Ovary (tissue), 10 donors: ENCODE data around the gene RSBN1L. TPM values are rescaled to one million over a fixed set of nuclear protein-coding genes. Genes with fewer than 3 reads are reported as not detected.
"Not testable (repeated sequence)": the region's sequence is repeated elsewhere in the genome, so short reads cannot be mapped to it uniquely, and the experiment has no call there.

Experiments
- DNase-seq, 5 donors: peaks; one replicate each; pipeline ENCODE4 v3.0.0-alpha.2; 2019 to 2020
- H3K27ac ChIP-seq, 2 donors: fragments of 200-600 bp; one replicate each; pipeline versions ENCODE4 v1.5.1 to v1.8.0; 2019 to 2022
- H3K27me3 ChIP-seq: fragments of 200-600 bp; one replicate; pipeline ENCODE4 v1.8.0; 2022
- H3K36me3 ChIP-seq: fragments of 200-600 bp; sonication (generic); one replicate; pipeline ENCODE4 v1.5.1; 2019
- H3K4me1 ChIP-seq: one replicate; pipeline ENCODE4 v1.8.1; 2013; ENCODE audit warnings: mild to moderate bottlenecking, moderate library complexity; ENCODE audit not compliant: insufficient read depth
- H3K4me3 ChIP-seq: fragments of 200-600 bp; sonication (generic); one replicate; pipeline ENCODE4 v1.5.1; 2017
- H3K9me3 ChIP-seq, 2 donors: fragments of 200-600 bp in 1 of 2; sonication (generic) in 1 of 2; one replicate each; pipeline versions ENCODE4 v1.5.1 to v1.8.1; 2013 to 2019; ENCODE audit warnings: mild to moderate bottlenecking in 1 of 2, moderate library complexity in 1 of 2
- EP300 ChIP-seq: sonication (generic); formaldehyde crosslinking; IDR thresholded peaks from one replicate; pipeline ENCODE4 v1.6.1; 2017; ENCODE audit warnings: antibody characterized with exemption
- POLR2A ChIP-seq: fragments of 450-650 bp; IDR thresholded peaks from one replicate; pipeline ENCODE4 v1.6.1; 2017; ENCODE audit warnings: antibody characterized with exemption, mild to moderate bottlenecking, moderate library complexity
- WGBS, 3 donors: extraction: QIAGEN DNeasy Blood & Tissue Kit in 1 of 3; methylation state at CpG; one replicate each; pipeline versions ENCODE4 v1.1.5 to v1.1.7; 2013 to 2017; 5-methylcytosine and 5-hydroxymethylcytosine counted together
- intact Hi-C, 4 donors: fragments of 100-400 bp; cut with DNase I; formaldehyde crosslinking; loops; one replicate each; pipeline versions ENCODE4 v1.11.0 to v1.15.1; 2022 to 2023
- long read RNA-seq, 3 donors: library from polyadenylated mRNA in 2 of 3; unstranded in 2 of 3; transcript quantifications; one replicate each; pipeline ENCODE4 v2.0.0 and lab custom pipeline, GENCODE V29; 2021 to 2026
- polyA plus RNA-seq, 2 donors: library from polyadenylated mRNA; stranded (reverse); fragments of 200-250 nt in 1 of 2; fragments of 350-450 nt in 1 of 2; fragmentation: Illumina TruSeq in 1 of 2; extraction: RNeasy Lipid Tissue Mini Kit (QIAGEN cat#74804) in 1 of 2; gene quantifications; one replicate each; pipeline ENCODE4 v1.2.3, GENCODE V29; 2013 to 2014
- total RNA-seq, 7 donors: library from RNA; depleted of rRNA in 2 of 7; stranded (reverse); fragments of >200 nt in 2 of 7; fragmentation: NEBNext Ultra II Directional in 3 of 7; extraction: Animal tissue kit (Norgen Biotek cat#: 25700) in 3 of 7; gene quantifications; one replicate each; pipeline versions ENCODE4 v1.1.0 to v1.2.4, GENCODE V29; 2016 to 2023
- TF ChIP-seq, protein P1 (sequence below), 3 donors: fragments of 450-650 bp in 2 of 3; fragments of 200-600 bp in 1 of 3; IDR thresholded peaks; one replicate each; pipeline versions ENCODE4 v1.5.1 to v1.8.0; 2016 to 2022; ENCODE audit warnings: antibody characterized with exemption in 3 of 3, mild to moderate bottlenecking in 1 of 3
- donor health status: DM: no; HTN: no; CAD: no; lungs with moderate emphysema.
- donor health status: DM: no; HTN: no; CAD: no.
- donor health status: Bipolar disorder and iron deficiency.
- donor health status: DM: yes; HTN: yes; CAD: no.
- donor health status: DM: no; HTN: no; CAD: no.
- donor health status: DM: yes; HTN: yes; CAD: no.

Gene RSBN1L
- 10 to 100 TPM; 13.8 to 28.3 (median 26.2) TPM for total RNA-seq
- 10 to 100 TPM; 12.4 to 19.1 TPM for polyA plus RNA-seq
- long read RNA-seq, donor 1, partial matches to known transcripts = 12 of 14 reads
- long read RNA-seq, donor 1, other reads (novel, unspliced or antisense) = 2 of 14 reads
- long read RNA-seq, donor 2, full-length matches to known transcripts = 9 of 14 reads
- long read RNA-seq, donor 2, partial matches to known transcripts = 5 of 14 reads
- long read RNA-seq, donor 2, other reads (novel, unspliced or antisense) = 0 of 14 reads
- long read RNA-seq, donor 3, full-length matches to known transcripts = 7 of 29 reads
- long read RNA-seq, donor 3, partial matches to known transcripts = 16 of 29 reads
- long read RNA-seq, donor 3, other reads (novel, unspliced or antisense) = 6 of 29 reads

DNA sequence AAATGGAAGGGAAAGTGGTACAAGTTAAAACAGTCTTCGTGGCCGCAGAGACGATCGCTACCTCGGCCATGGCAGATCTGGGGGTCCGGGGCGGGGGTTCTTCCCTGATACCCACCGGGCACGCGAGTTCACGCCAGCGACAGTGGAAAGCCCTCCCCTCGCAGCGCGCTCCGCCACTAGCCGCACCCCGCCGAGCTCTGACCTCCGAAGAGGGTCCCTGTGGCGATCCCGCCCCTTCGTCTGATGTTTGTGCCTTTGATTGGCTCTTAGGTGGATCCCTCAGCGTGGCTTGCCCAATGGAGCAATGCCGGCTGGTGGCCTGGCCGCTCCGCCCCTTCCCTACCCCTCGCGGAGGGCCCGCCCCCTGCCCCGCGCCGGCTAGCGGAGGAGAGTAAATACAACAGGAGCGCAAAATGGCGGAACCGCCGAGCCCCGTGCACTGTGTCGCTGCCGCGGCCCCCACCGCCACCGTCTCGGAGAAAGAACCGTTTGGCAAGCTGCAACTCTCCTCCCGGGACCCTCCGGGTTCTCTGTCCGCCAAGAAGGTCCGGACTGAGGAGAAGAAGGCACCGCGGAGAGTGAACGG is at the start of gene RSBN1L:
Gene RSBN1L, plus strand, starts transcription at position 403 of the 586 bp plus-strand sequence. Its CDS starts 11 bp downstream, at position 414.
- H3K9me3 ChIP-seq = no peaks in the 10 kb centered on the region
- peak within 1 kb of the TSS; percentile 90 for H3K4me3 ChIP-seq
- WGBS, 3 donors = 0 to 1% (median 1%) methylated on average over 51 to 53 of the region's 53 CpGs
- H3K4me1 ChIP-seq = peaks cover 16% of the 10 kb centered on the region
- no peak for TF ChIP-seq EP300
- peak; percentile 80 for TF ChIP-seq POLR2A
- TF ChIP-seq, protein P1, sequence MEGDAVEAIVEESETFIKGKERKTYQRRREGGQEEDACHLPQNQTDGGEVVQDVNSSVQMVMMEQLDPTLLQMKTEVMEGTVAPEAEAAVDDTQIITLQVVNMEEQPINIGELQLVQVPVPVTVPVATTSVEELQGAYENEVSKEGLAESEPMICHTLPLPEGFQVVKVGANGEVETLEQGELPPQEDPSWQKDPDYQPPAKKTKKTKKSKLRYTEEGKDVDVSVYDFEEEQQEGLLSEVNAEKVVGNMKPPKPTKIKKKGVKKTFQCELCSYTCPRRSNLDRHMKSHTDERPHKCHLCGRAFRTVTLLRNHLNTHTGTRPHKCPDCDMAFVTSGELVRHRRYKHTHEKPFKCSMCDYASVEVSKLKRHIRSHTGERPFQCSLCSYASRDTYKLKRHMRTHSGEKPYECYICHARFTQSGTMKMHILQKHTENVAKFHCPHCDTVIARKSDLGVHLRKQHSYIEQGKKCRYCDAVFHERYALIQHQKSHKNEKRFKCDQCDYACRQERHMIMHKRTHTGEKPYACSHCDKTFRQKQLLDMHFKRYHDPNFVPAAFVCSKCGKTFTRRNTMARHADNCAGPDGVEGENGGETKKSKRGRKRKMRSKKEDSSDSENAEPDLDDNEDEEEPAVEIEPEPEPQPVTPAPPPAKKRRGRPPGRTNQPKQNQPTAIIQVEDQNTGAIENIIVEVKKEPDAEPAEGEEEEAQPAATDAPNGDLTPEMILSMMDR (IDR thresholded peaks at IDR 0.05) = peak in 2 of 3 donors; percentile 61 to 66
- H3K27me3 ChIP-seq = no peaks in the 10 kb centered on the region
- H3K36me3 ChIP-seq = no peaks in the 10 kb centered on the region
- DNase-seq = peak; percentile 98
- intact Hi-C loops = no loop called here
- H3K27ac ChIP-seq = peak within 1 kb of the TSS; percentile 89

DNA sequence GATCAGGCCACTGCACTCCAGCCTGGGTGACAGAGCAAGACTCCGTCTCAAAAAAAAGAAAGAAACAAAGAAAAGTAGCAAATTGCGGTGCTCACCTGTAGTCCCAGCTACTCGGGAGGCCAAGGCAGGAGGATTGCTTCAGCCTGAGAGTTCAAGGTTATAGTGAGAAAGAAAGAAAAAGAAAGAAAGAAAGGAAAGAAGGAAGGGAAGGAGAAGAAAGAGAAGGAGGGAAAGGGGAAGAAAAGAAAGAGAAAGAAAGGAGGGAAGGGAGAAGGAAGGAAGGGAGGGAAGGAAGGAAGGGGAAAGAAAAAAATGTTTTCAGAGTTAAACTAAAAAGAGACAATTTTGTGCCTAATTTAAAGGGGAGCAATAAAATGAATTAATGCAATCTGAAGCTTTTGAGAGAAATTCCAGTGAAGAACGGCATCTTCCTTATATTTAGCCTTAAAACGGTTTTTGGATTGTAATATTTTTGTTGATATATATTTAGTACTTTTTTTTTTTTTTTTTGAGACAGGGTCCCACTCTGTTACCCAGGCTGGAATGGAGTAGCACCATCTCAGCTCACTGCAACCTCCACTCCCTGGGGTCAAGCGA is 47.4 kb upstream of the RSBN1L start:
- TF ChIP-seq POLR2A = no peak
- TF ChIP-seq, protein P1 (IDR thresholded peaks at IDR 0.05) = no peak
- TF ChIP-seq EP300 = no peak
- H3K9me3 ChIP-seq = no peaks in the 10 kb centered on the region
- intact Hi-C loops = no loop called here
- H3K27ac ChIP-seq = no peak overlapping the region
- H3K4me1 ChIP-seq = peaks cover 2% of the 10 kb centered on the region
- 93 to 96% (median 93%) methylated on average over 6 of the region's 6 CpGs for WGBS, 3 donors
- H3K27me3 ChIP-seq = no peaks in the 10 kb centered on the region
- H3K36me3 ChIP-seq = no peaks in the 10 kb centered on the region
- no peak for DNase-seq
- no peak overlapping the region for H3K4me3 ChIP-seq

DNA sequence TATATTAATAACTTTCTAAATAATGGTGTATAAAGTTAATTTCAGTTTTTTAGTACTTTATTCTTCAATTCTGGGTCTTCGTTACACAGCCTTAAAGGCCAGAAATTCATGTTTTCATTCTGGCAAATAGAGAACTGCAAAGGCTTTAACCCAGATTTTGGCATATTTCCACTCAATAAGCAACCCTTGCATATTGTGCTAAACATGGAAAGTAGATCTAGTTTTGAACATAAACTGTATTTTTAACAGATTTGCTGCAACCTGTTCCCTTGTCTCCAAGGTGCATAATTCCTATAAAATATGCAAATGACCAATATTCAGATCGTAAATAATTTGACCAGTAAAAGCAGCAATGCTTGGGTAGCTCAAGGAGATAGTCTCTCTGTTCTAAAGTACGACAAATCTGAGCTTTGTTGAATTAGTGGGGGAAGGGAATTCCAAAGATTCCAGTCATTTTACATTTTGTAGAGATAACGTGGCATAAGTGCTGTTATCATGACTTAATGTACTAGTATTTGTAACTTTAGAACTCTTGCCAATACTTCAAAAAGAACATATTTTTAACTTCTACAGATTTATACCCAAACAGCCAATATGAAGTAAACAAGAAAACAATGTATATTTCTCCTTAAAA is 46.4 kb upstream of the RSBN1L start:
- 26 to 36% (median 34%) methylated on average over 4 of the region's 4 CpGs for WGBS, 3 donors
- intact Hi-C loops = loop anchor here in 2 of 4 donors (5.0 kb wide), 1 partner anchor 107 kb away; no protein-coding TSS in a partner anchor
- H3K27me3 ChIP-seq = no peaks in the 10 kb centered on the region
- H3K36me3 ChIP-seq = no peaks in the 10 kb centered on the region
- no peak overlapping the region for H3K4me3 ChIP-seq
- no peak for DNase-seq
- no peak overlapping the region for H3K27ac ChIP-seq
- TF ChIP-seq EP300 = no peak
- no peak for TF ChIP-seq POLR2A
- TF ChIP-seq, protein P1 (IDR thresholded peaks at IDR 0.05) = no peak
- no peaks in the 10 kb centered on the region for H3K9me3 ChIP-seq
- peaks cover 2% of the 10 kb centered on the region for H3K4me1 ChIP-seq

DNA sequence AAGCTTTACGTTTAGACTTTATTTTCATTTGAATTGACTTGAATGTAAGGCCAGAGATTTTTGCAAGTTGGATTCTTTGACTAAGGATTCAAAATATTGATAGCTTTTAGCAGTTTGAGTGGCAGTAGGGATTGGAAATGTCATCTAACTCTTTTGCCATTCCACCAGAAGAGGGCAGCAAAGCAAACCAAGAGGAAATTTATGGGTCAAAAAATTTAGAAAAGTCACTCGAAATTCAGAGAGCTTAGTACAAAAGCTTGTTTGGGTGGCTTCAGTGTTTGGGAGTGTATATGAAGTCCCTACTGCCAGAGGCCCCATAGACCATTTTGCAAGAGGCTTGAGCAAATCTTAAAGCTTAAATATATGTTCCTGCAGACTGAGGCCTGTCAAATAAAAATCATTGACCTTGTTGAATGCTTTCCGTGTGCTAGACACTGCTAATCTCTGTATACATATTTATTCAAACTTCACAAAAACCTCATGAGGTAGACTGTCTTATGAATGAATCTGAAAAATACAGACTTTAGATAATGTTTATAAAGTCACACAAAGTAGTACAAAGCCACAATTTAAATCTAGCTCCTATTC is 44.6 kb upstream of the RSBN1L start:
- no peaks in the 10 kb centered on the region for H3K36me3 ChIP-seq
- H3K27me3 ChIP-seq = no peaks in the 10 kb centered on the region
- 24 to 54% (median 53%) methylated on average over 3 of the region's 3 CpGs for WGBS, 3 donors
- H3K9me3 ChIP-seq = no peaks in the 10 kb centered on the region
- no peak overlapping the region for H3K4me3 ChIP-seq
- TF ChIP-seq POLR2A (no peak), EP300 (no peak)
- TF ChIP-seq, protein P1 (IDR thresholded peaks at IDR 0.05) = peak; percentile 60 to 66 (median 60)
- peaks cover 2% of the 10 kb centered on the region for H3K4me1 ChIP-seq
- H3K27ac ChIP-seq = no peak overlapping the region
- peak in 1 of 5 donors; percentile 30 for DNase-seq
- intact Hi-C loops = loop anchor here in 2 of 4 donors (5.0 kb wide), 1 partner anchor 106 kb away; no protein-coding TSS in a partner anchor

DNA sequence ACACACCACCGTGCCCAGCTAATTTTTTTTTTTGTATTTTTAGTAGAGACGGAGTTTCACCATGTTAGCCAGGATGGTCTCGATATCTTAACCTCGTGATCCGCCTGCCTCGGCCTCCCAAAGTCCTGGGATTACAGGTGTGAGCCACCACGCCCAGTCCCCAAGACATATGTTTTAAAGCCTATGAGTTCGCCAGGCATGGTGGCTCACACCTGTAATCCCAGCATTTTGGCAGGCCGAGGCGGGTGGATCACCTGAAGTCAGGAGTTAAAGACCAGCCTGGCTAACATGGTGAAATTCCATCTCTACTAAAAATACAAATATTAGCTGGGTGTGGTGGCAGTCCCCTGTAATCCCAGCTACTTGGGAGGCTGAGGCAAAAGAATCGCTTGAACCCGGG is 43.4 kb upstream of the RSBN1L start:
- H3K9me3 ChIP-seq, H3K4me3 ChIP-seq, H3K27ac ChIP-seq, H3K36me3 ChIP-seq, H3K4me1 ChIP-seq, H3K27me3 ChIP-seq, DNase-seq: not testable (repeated sequence)
- intact Hi-C loops = loop anchor here in 2 of 4 donors (5.0 kb wide), 1 partner anchor 104 kb away; no protein-coding TSS in a partner anchor
- 95 to 97% (median 97%) methylated on average over 12 of the region's 12 CpGs for WGBS, 3 donors
